NCI-H2227 (cell line): ENCODE results near the gene NUDT2.

Source experiments
- DNase-seq: peaks from one replicate; lab custom pipeline; 2025; ENCODE audit not compliant: unreplicated experiment; lab: John Stamatoyannopoulos, UW

Gene NUDT2

DNA sequence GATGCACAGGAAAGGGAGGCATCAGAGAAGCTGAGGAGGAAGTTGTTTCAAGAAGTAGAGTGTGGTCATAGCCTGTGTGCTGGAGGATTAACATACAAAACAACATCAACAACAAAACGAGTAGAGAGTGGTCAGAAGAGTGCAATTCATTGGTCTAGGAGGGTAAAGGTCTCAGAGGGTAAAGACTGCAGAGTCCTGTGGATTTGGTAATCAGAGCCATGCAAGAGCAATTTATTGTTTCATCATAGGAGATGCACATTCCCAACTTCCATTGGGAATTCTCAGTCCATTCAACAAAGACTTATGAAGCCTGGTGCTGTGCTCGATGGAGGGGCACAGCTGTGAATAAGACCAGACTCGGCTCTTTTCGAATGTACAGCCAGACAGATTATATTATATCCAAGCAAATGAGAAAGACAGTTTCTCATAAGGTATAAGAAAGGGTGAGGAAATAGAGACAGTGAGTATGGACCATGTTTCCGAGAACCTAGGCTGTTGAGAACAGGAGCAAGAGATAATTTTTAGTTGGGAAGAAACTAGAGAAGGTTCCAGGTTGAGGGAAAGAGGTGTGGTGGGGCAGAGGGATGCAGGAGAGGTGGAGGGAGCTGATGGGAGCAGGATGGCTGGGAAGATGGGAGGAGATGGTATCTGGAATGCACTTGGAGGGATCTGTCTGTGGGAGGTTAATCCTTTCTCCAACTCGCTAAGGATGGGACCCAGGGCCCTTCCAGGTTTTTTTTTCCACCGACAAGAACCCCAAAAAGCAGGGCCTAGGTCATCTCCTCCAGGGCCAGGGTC, 55.2 kb downstream of the NUDT2 start:
- DNase-seq = no peak

DNA sequence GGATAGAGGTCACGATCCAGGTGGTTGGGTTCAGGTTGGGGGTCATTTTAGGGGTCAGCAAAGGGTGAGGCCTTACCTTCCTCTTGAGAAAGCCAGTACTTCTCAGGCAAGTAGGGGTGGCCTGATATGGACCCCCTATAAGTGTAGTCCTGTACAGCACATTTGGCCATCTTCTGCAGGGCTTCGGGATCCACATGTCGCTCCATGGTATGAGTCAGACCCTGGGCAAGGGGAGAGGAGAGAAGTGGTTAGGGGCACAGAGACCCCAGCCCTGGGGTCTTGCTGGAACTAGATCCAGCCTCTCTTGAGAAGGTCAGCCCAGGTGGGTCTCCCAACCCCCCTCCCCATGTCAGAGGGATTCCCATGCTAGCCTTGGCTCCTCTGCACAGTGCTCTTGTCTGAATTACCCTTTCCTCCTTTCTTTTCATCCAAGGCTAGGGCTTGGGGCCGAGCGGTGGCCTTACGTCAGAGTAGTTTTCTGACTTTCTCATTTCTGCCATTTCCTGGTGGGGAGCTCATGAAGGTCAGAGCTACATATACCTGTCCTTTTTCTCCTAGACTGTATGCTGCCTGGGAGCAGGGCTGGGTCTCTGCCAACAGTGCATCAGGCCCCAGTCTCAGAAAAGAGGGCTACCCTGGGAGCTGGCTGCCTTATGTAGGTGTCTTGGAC, 56.3 kb downstream of the NUDT2 start:
- no peak for DNase-seq

DNA sequence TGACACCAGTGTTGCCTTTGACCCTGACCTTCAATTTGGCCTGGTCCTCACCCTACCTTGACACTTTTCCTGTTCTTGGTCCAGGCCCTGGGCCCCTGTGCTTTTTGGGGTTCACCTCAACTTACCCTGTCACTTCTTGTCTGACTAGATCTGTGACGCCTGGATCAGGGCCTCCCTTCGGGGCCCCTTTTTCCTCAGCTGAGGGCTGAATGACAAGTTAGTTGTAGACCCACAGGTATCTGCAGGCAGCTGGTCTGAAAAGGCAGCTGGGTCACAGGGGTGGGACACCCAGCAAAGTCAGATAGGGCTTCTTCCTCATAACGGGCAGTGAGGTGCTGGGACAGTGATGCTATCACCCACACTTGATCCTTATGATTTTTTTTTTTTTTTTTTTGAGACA, 57.3 kb downstream of the NUDT2 start:
- no peak for DNase-seq

DNA sequence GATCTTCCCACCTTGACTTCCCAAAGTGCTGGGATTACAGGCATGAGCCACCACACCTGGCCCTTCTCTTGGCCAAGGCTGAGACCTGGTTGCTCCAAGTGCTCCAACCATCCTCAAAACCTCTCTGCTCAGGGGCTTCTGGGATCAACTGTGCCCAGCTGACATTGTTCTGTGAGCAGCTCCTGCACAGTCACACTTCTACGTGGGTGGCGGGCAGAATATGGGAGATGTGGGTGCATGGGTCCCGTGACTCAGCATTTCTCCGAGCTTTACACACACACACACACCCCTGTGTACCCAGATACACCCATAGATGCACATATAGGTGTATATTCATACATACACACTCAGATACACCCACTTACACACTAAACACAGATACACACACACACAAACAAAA, 57.9 kb downstream of the NUDT2 start:
- DNase-seq = no peak

DNA sequence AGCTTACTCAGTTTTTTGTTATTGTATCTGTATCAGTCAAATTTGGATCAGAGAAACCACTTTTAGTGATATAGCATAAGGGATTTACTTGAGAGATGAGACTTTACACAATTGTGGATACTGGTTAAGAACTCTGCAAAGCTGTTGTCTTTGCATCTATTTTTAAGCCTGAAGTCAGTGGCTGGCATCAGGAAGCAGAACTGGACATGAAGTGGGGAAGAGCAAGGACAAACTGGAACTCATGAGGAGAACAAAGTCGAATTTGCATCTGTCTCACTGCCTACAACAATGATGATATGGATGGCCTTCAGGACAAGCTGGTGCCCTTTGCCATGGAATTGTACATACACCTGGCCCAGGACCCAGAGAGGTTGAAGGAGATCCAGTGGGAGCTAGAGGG, 63.1 kb downstream of the NUDT2 start:
- no peak for DNase-seq
